ENCODE measurements around the gene BRAP. TPM values are rescaled to one million over a fixed set of nuclear protein-coding genes. Genes with fewer than 3 reads are reported as not detected.

BRAP gene, protein sequence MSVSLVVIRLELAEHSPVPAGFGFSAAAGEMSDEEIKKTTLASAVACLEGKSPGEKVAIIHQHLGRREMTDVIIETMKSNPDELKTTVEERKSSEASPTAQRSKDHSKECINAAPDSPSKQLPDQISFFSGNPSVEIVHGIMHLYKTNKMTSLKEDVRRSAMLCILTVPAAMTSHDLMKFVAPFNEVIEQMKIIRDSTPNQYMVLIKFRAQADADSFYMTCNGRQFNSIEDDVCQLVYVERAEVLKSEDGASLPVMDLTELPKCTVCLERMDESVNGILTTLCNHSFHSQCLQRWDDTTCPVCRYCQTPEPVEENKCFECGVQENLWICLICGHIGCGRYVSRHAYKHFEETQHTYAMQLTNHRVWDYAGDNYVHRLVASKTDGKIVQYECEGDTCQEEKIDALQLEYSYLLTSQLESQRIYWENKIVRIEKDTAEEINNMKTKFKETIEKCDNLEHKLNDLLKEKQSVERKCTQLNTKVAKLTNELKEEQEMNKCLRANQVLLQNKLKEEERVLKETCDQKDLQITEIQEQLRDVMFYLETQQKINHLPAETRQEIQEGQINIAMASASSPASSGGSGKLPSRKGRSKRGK
- 16.8 and 18.6 TPM in 2 replicates for total RNA-seq (2013; cell fraction: nucleolus; rRNA removed)
- total RNA-seq (2014; rRNA removed) (14.1 and 15.4 TPM in 2 replicates), total RNA-seq (2014; rRNA removed; fragmentation: Illumina TruSeq; extraction: Trizol) (16.3 and 16.6 TPM in 2 replicates), total RNA-seq (2021) (18.1 and 19.1 TPM in 2 replicates), polyA plus RNA-seq (2011; rRNA removed) (19.9 and 23.8 TPM in 2 replicates), polyA plus RNA-seq (2014; fragmentation: Illumina TruSeq; extraction: Trizol) (20.1 and 20.2 TPM in 2 replicates), polyA plus RNA-seq (2014; fragmentation: Nextera tagmentation; extraction: Ambion mirVana) (1 to 10 TPM; 2.3 to 3.4 TPM), polyA plus RNA-seq (2014; rRNA removed) (11.4 and 12.4 TPM in 2 replicates), polyA plus RNA-seq (2016; fragmentation: Nextera tagmentation; extraction: Ambion mirVana) (10 to 100 TPM; 26.4 to 28.2 TPM), polyA minus RNA-seq (2011; rRNA and poly(A)+ RNA removed) (32.6 and 48.8 TPM in 2 replicates), Bru-seq, nascent RNA (percentile 76 among the genes with signal in this experiment), BruChase-seq, experiment 1, labeled RNA remaining after a 6-hour chase (percentile 68 among the genes with signal in this experiment), BruChase-seq, experiment 2, labeled RNA remaining after a 2-hour chase (percentile 76 among the genes with signal in this experiment)
- polyA plus RNA-seq (2011; ENCODE audit: low read depth), result 9.1 TPM
- 16.1 and 16.5 TPM in 2 replicates for polyA plus RNA-seq (2011; cell fraction: cytosol; rRNA removed)
- 12.4 and 15.4 TPM in 2 replicates for polyA plus RNA-seq (2011; cell fraction: nucleus; rRNA removed)
- polyA plus RNA-seq (2012), result 9.9 and 12.7 TPM in 2 replicates
- 13.0 and 15.0 TPM in 2 replicates for polyA minus RNA-seq (2011; cell fraction: cytosol; rRNA and poly(A)+ RNA removed)
- polyA minus RNA-seq (2011; cell fraction: nucleus; rRNA and poly(A)+ RNA removed), result 5.0 and 9.3 TPM in 2 replicates
- long read RNA-seq, experiment 1, full-length matches to known transcripts, result 22 of 40 reads
- long read RNA-seq, experiment 1, partial matches to known transcripts, result 6 of 40 reads
- long read RNA-seq, experiment 1, other reads (novel, unspliced or antisense), result 12 of 40 reads
- long read RNA-seq, experiment 2, full-length matches to known transcripts, result 90 of 155 reads
- long read RNA-seq, experiment 2, partial matches to known transcripts, result 32 of 155 reads
- long read RNA-seq, experiment 2, other reads (novel, unspliced or antisense), result 33 of 155 reads

DNA sequence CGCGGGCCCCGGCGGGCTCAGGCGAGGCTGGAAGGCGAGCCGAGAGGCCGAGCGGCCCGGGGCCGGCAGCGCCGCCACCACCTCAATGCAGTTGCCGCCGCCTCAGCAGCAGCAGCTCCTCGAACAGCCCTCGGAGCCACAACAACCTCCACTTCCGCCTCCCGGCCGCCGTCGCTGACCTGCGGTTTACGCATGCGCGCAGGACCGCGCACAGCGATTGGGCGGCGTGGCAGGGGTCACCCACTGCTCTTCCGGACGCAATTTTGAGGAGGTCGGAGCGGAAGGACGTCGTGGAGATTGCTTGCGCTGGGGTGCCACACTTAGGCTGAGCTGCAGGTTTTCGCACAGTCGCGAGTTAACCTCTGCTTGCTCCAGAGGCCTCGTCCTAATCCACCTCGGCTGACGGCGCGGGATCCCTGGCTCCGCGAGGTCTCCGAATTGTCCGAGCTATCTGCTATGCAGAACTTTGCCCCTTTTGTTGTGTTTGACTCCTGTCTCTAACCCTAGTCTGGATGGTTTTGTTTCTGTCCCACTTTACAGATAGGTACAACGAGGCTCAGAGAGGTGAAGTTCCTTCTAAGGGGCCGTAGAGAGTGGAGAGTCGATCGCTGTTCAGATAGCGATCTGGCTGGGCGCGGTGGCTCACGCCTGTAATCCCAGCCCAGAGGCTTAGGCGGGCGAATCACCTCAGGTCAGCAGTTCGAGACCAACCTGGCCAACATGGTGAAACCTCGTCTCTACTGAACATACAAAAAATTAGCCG is at the start of gene BRAP, which contains the start of gene ACAD10:
Gene BRAP (minus strand): TSS at position 146 of the 763 bp plus-strand sequence. CDS start 164 bp downstream, outside the sequence.
Gene ACAD10 (plus strand): TSS at position 243 of the 763 bp plus-strand sequence. CDS start 6,657 bp downstream, outside the sequence.
- Histone ChIP-seq H3K9ac (ENCODE audit: control insufficient read depth, insufficient read depth, low read length) (peak within 1 kb of the TSS; percentile 78), H3K4me3 (peak within 1 kb of the TSS; percentile 99), H3K9me3 (replicated peaks; ENCODE audit: control insufficient read depth, insufficient read depth, low read length) (no peaks in the 10 kb centered on the region), H3K36me3 (ENCODE audit: control insufficient read depth in 2 of 2, insufficient read depth in 2 of 2, low read length in 1 of 2) (peaks cover 2 to 7% of the 10 kb centered on the region in 2 experiments; a peak in 2 of 4 replicates), H3K4me2 (ENCODE audit: control insufficient read depth, insufficient read depth) (peak within 1 kb of the TSS; percentile 100), H3K4me1 (ENCODE audit: control insufficient read depth, insufficient read depth, low read length) (peaks cover 8% of the 10 kb centered on the region), H2AFZ (ENCODE audit: control insufficient read depth, low read depth, low read length) (peak within 1 kb of the TSS; percentile 53), H3K27ac (ENCODE audit: control insufficient read depth, insufficient read depth) (peak within 1 kb of the TSS; percentile 63), H3K27me3 (replicated peaks in 1 of 2; ENCODE audit: control insufficient read depth in 2 of 2, insufficient read depth in 2 of 2, low read length in 1 of 2) (no peaks in the 10 kb centered on the region), H4K20me1 (ENCODE audit: control insufficient read depth, insufficient read depth) (no peaks in the 10 kb centered on the region), H3K79me2 (ENCODE audit: control insufficient read depth, insufficient read depth, low read length) (peaks cover 43% of the 10 kb centered on the region)
- ChIA-PET RAD21 (ENCODE audit: unreplicated experiment) (interaction anchor here (0.7 to 2.0 kb wide), 8 partner anchors 12 to 290 kb away, joined by 3 to 10 read pairs (median 3); partner anchors contain the start of gene ATXN2), SMC1A (ENCODE audit: uncharacterized antibody, unreplicated experiment) (interaction anchor here (0.6 to 2.6 kb wide), 6 partner anchors 56 to 289 kb away, joined by 3 to 12 read pairs (median 4); no protein-coding TSS in a partner anchor), POLR2A (interaction anchor here (1.0 to 1.7 kb wide), 3 partner anchors 12 to 127 kb away, joined by 3 to 4 read pairs (median 4); no protein-coding TSS in a partner anchor), CTCF (interaction anchor here (0.6 to 3.7 kb wide), 11 partner anchors 11 to 290 kb away, joined by 3 to 19 read pairs (median 3); no protein-coding TSS in a partner anchor)
- in situ Hi-C loops (cut with MboI) (loop anchor here (5.0 kb wide), 1 partner anchor 126 kb away; no protein-coding TSS in a partner anchor), intact Hi-C loops (cut with micrococcal nuclease; ENCODE audit: unreplicated experiment) (loop anchor here (2.0 to 10.0 kb wide), 2 partner anchors 127 to 291 kb away; no protein-coding TSS in a partner anchor)
- peak; percentile 89 for DNase-seq (ENCODE audit: low read depth, low spot score)
- BruUV-seq (replicated peaks), result TSS peak; percentile 94
- peak; percentile 98 for ATAC-seq
- WGBS (ENCODE audit: insufficient coverage, insufficient replicate concordance, low lambda C conversion rate, missing lambda C conversion rate), result under 1% methylated on average over 59 of the region's 63 CpGs
- FAIRE-seq, result peak; percentile 92
- TF ChIP-seq TARDBP (IDR thresholded peaks at IDR 0.05; ENCODE audit: borderline replicate concordance) (no peak), TCF3 (IDR thresholded peaks at IDR 0.05; ENCODE audit: borderline replicate concordance, insufficient read depth, low read depth, low read length) (0 out of 2 replicates have a peak, but pooled peaks have one; percentile 53), BHLHE40 (IDR thresholded peaks at IDR 0.05; ENCODE audit: borderline replicate concordance in 1 of 2, low read depth in 2 of 2, low read length in 1 of 2) (peak in 1 of 2 experiments; percentile 57; a peak in 2 of 4 replicates), PML (IDR thresholded peaks at IDR 0.05; ENCODE audit: low read length) (peak; percentile 94), ASH2L (IDR thresholded peaks at IDR 0.05; ENCODE audit: borderline replicate concordance, low read depth) (no peak), ZNF207 (IDR thresholded peaks at IDR 0.05; ENCODE audit: borderline replicate concordance) (peak; percentile 65; the same call in 1 of the 2 replicates), YY1 (IDR thresholded peaks at IDR 0.05; ENCODE audit: low read depth, low read length) (peak; percentile 67), HDGF (IDR thresholded peaks at IDR 0.05) (peak; percentile 93; the same call in 1 of the 2 replicates), POU2F2 (IDR thresholded peaks at IDR 0.05; ENCODE audit: borderline replicate concordance, low read depth, low read length) (peak; percentile 76), NFYB (IDR thresholded peaks at IDR 0.05; ENCODE audit: insufficient read depth, low read depth, low read length) (peak; percentile 90), EZH2 (IDR thresholded peaks at IDR 0.05; ENCODE audit: borderline replicate concordance, control insufficient read depth, low read depth, low read length) (no peak)
- TF ChIP-seq, protein P1, sequence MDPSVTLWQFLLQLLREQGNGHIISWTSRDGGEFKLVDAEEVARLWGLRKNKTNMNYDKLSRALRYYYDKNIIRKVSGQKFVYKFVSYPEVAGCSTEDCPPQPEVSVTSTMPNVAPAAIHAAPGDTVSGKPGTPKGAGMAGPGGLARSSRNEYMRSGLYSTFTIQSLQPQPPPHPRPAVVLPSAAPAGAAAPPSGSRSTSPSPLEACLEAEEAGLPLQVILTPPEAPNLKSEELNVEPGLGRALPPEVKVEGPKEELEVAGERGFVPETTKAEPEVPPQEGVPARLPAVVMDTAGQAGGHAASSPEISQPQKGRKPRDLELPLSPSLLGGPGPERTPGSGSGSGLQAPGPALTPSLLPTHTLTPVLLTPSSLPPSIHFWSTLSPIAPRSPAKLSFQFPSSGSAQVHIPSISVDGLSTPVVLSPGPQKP (IDR thresholded peaks at IDR 0.05; ENCODE audit: low read depth, low read length), result peak; percentile 77
- TF ChIP-seq, protein P2, sequence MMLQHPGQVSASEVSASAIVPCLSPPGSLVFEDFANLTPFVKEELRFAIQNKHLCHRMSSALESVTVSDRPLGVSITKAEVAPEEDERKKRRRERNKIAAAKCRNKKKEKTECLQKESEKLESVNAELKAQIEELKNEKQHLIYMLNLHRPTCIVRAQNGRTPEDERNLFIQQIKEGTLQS (IDR thresholded peaks at IDR 0.05; ENCODE audit: borderline replicate concordance, extremely low read depth, low read depth, low read length), result no peak

Data from GM12878 (cell line).